Measurements from ENCODE around the gene RPS3. TPM values are rescaled to one million over a fixed set of nuclear protein-coding genes. Genes with fewer than 3 reads are reported as not detected.

RPS3 gene
- total RNA-seq, 1 experiment from 2014 or later = 2,875 TPM

GRCh38 chr11:75437966-75438659 is 38.8 kb downstream of the RPS3 start:
- Histone ChIP-seq H3K4me3 (ENCODE audit: low read depth, low read length, poor library complexity, severe bottlenecking) (no peak overlapping the region), H3K4me1 (ENCODE audit: insufficient read depth, low read length, poor library complexity, severe bottlenecking) (no peaks in the 10 kb centered on the region), H3K27ac (ENCODE audit: low read depth, low read length, poor library complexity, severe bottlenecking) (no peak overlapping the region), H3K36me3 (ENCODE audit: insufficient read depth, low read length, poor library complexity, severe bottlenecking) (no peaks in the 10 kb centered on the region), H3K27me3 (replicated peaks; ENCODE audit: insufficient read depth, low read depth, low read length, poor library complexity) (peaks cover 2% of the 10 kb centered on the region), H3K9me3 (ENCODE audit: low read depth, low read length, poor library complexity, severe bottlenecking) (no peaks in the 10 kb centered on the region)
- ChIA-PET POLR2A (ENCODE audit: low non-redundant PET) (no interaction called here), CTCF (no interaction called here)
- TF ChIP-seq EZH2 (IDR thresholded peaks at IDR 0.05; ENCODE audit: borderline replicate concordance, low read depth, low read length, poor library complexity, severe bottlenecking) = no peak
- TF ChIP-seq CTCF (conservative IDR thresholded peaks at IDR 0.05; ENCODE audit: low read depth, low read length) = no peak
- no peak for DNase-seq (ENCODE audit: low spot score)
- intact Hi-C loops (cut with micrococcal nuclease; ENCODE audit: unreplicated experiment) = no loop called here
- BruUV-seq (replicated peaks) = no TSS peak

- Histone ChIP-seq H3K9me3 (ENCODE audit: low read depth, low read length, poor library complexity, severe bottlenecking) (no peaks in the 10 kb centered on the region), H3K4me1 (ENCODE audit: insufficient read depth, low read length, poor library complexity, severe bottlenecking) (no peaks in the 10 kb centered on the region), H3K4me3 (ENCODE audit: low read depth, low read length, poor library complexity, severe bottlenecking) (no peak overlapping the region), H3K36me3 (ENCODE audit: insufficient read depth, low read length, poor library complexity, severe bottlenecking) (no peaks in the 10 kb centered on the region), H3K27ac (ENCODE audit: low read depth, low read length, poor library complexity, severe bottlenecking) (no peak overlapping the region), H3K27me3 (replicated peaks; ENCODE audit: insufficient read depth, low read depth, low read length, poor library complexity) (no peaks in the 10 kb centered on the region)
- CTCF ChIA-PET = no interaction called here
- BruUV-seq (replicated peaks) = no TSS peak
- intact Hi-C loops (cut with micrococcal nuclease; ENCODE audit: unreplicated experiment) = no loop called here
- POLR2A ChIA-PET (ENCODE audit: low non-redundant PET) = no interaction called here
- no peak for DNase-seq (ENCODE audit: low spot score)
- TF ChIP-seq EZH2 (IDR thresholded peaks at IDR 0.05; ENCODE audit: borderline replicate concordance, low read depth, low read length, poor library complexity, severe bottlenecking) = no peak
- no peak for TF ChIP-seq CTCF (conservative IDR thresholded peaks at IDR 0.05; ENCODE audit: low read depth, low read length)
Measured at GRCh38 chr11:75439026-75439425, 39.7 kb downstream of the RPS3 start.

GRCh38 chr11:75439495-75440120 is 40.3 kb downstream of the RPS3 start:
- ChIA-PET CTCF (no interaction called here), POLR2A (ENCODE audit: low non-redundant PET) (no interaction called here)
- no TSS peak for BruUV-seq (replicated peaks)
- Histone ChIP-seq H3K27me3 (replicated peaks; ENCODE audit: insufficient read depth, low read depth, low read length, poor library complexity) (no peaks in the 10 kb centered on the region), H3K4me3 (ENCODE audit: low read depth, low read length, poor library complexity, severe bottlenecking) (no peak overlapping the region), H3K36me3 (ENCODE audit: insufficient read depth, low read length, poor library complexity, severe bottlenecking) (no peaks in the 10 kb centered on the region), H3K9me3 (ENCODE audit: low read depth, low read length, poor library complexity, severe bottlenecking) (no peaks in the 10 kb centered on the region), H3K4me1 (ENCODE audit: insufficient read depth, low read length, poor library complexity, severe bottlenecking) (no peaks in the 10 kb centered on the region), H3K27ac (ENCODE audit: low read depth, low read length, poor library complexity, severe bottlenecking) (no peak overlapping the region)
- no peak for DNase-seq (ENCODE audit: low spot score)
- TF ChIP-seq EZH2 (IDR thresholded peaks at IDR 0.05; ENCODE audit: borderline replicate concordance, low read depth, low read length, poor library complexity, severe bottlenecking) = no peak
- TF ChIP-seq CTCF (conservative IDR thresholded peaks at IDR 0.05; ENCODE audit: low read depth, low read length) = no peak
- intact Hi-C loops (cut with micrococcal nuclease; ENCODE audit: unreplicated experiment) = no loop called here
